ENCODE measurements around the gene LRP5. TPM values are rescaled to one million over a fixed set of nuclear protein-coding genes. Genes with fewer than 3 reads are reported as not detected.
"Not testable (repeated sequence)": the region's sequence is repeated elsewhere in the genome, so short reads cannot be mapped to it uniquely, and the experiment has no call there.

The LRP5 gene
- total and polyA plus RNA-seq, 2 donors = 10.1 to 22.1 TPM

- H3K4me1 ChIP-seq (ENCODE audit: control insufficient read depth in 2 of 2, insufficient read depth in 2 of 2, low read length in 2 of 2) = peaks cover 0 to 8% of the 10 kb centered on the region in 2 donors
- no peaks in the 10 kb centered on the region for H3K36me3 ChIP-seq (ENCODE audit: control insufficient read depth in 2 of 2, insufficient read depth in 2 of 2, low read length in 1 of 2)
- H3K27ac ChIP-seq (ENCODE audit: low read depth in 1 of 2, low read length in 1 of 2) = no peak overlapping the region
- DNase-seq (ENCODE audit: low read depth in 6 of 9, low spot score in 9 of 9) = no peak
- H3K9me3 ChIP-seq (ENCODE audit: control insufficient read depth in 2 of 2, insufficient read depth in 1 of 2, low read length in 1 of 2) = no peaks in the 10 kb centered on the region
- no peaks in the 10 kb centered on the region for H3K27me3 ChIP-seq (ENCODE audit: control insufficient read depth in 2 of 2, insufficient read depth in 1 of 2, low read length in 1 of 2)
- WGBS = 98% methylated on average over 6 of the region's 6 CpGs
- H3K4me3 ChIP-seq (ENCODE audit: low read length in 2 of 2) = no peak overlapping the region
Observed at GRCh38 chr11:68276861-68277260, 35.5 kb upstream of the LRP5 start.

- Histone ChIP-seq H3K27me3 (ENCODE audit: control insufficient read depth in 2 of 2, insufficient read depth in 1 of 2, low read length in 1 of 2) (peaks cover 0 to 6% of the 10 kb centered on the region in 2 donors), H3K9me3 (ENCODE audit: control insufficient read depth in 2 of 2, insufficient read depth in 1 of 2, low read length in 1 of 2) (no peaks in the 10 kb centered on the region), H3K4me1 (ENCODE audit: control insufficient read depth in 2 of 2, insufficient read depth in 2 of 2, low read length in 2 of 2) (peaks cover 9 to 13% of the 10 kb centered on the region in 2 donors), H3K4me3 (ENCODE audit: low read length in 2 of 2) (no peak overlapping the region), H3K27ac (ENCODE audit: low read depth in 1 of 2, low read length in 1 of 2) (no peak overlapping the region), H3K36me3 (ENCODE audit: control insufficient read depth in 2 of 2, insufficient read depth in 2 of 2, low read length in 1 of 2) (no peaks in the 10 kb centered on the region)
- DNase-seq (ENCODE audit: low read depth in 6 of 9, low spot score in 9 of 9) = no peak
- WGBS = 88% methylated on average over 5 of the region's 5 CpGs
Observed at GRCh38 chr11:68279676-68280075, 32.7 kb upstream of the LRP5 start.

- Histone ChIP-seq H3K27ac (ENCODE audit: low read depth in 1 of 2, low read length in 1 of 2) (peak overlapping the region in 1 of 2 donors; percentile 19), H3K9me3 (ENCODE audit: control insufficient read depth in 2 of 2, insufficient read depth in 1 of 2, low read length in 1 of 2) (no peaks in the 10 kb centered on the region), H3K27me3 (ENCODE audit: control insufficient read depth in 2 of 2, insufficient read depth in 1 of 2, low read length in 1 of 2) (peaks cover 0 to 6% of the 10 kb centered on the region in 2 donors), H3K4me1 (ENCODE audit: control insufficient read depth in 2 of 2, insufficient read depth in 2 of 2, low read length in 2 of 2) (peaks cover 9 to 13% of the 10 kb centered on the region in 2 donors), H3K4me3 (ENCODE audit: low read length in 2 of 2) (no peak overlapping the region), H3K36me3 (ENCODE audit: control insufficient read depth in 2 of 2, insufficient read depth in 2 of 2, low read length in 1 of 2) (no peaks in the 10 kb centered on the region)
- 19% methylated on average over 15 of the region's 15 CpGs for WGBS
- DNase-seq (ENCODE audit: low read depth in 6 of 9, low spot score in 9 of 9) = peak in 1 of 9 donors; percentile 49
Observed at GRCh38 chr11:68282141-68282860, 30.1 kb upstream of the LRP5 start.

- WGBS = 90% methylated on average over 14 of the region's 14 CpGs
- H3K4me3 ChIP-seq (ENCODE audit: low read length in 2 of 2) = no peak overlapping the region
- DNase-seq (ENCODE audit: low read depth in 6 of 9, low spot score in 9 of 9) = no peak
- no peaks in the 10 kb centered on the region for H3K9me3 ChIP-seq (ENCODE audit: control insufficient read depth in 2 of 2, insufficient read depth in 1 of 2, low read length in 1 of 2)
- H3K27ac ChIP-seq (ENCODE audit: low read depth in 1 of 2, low read length in 1 of 2) = no peak overlapping the region
- H3K27me3 ChIP-seq (ENCODE audit: control insufficient read depth in 2 of 2, insufficient read depth in 1 of 2, low read length in 1 of 2) = peaks cover 0 to 6% of the 10 kb centered on the region in 2 donors
- H3K36me3 ChIP-seq (ENCODE audit: control insufficient read depth in 2 of 2, insufficient read depth in 2 of 2, low read length in 1 of 2) = no peaks in the 10 kb centered on the region
- H3K4me1 ChIP-seq (ENCODE audit: control insufficient read depth in 2 of 2, insufficient read depth in 2 of 2, low read length in 2 of 2) = peaks cover 9 to 13% of the 10 kb centered on the region in 2 donors
Observed at GRCh38 chr11:68282861-68283230, 29.5 kb upstream of the LRP5 start.

- H3K4me3 ChIP-seq (ENCODE audit: low read length in 2 of 2); H3K9me3 ChIP-seq (ENCODE audit: control insufficient read depth in 2 of 2, insufficient read depth in 1 of 2, low read length in 1 of 2); H3K36me3 ChIP-seq (ENCODE audit: control insufficient read depth in 2 of 2, insufficient read depth in 2 of 2, low read length in 1 of 2); H3K27ac ChIP-seq (ENCODE audit: low read depth in 1 of 2, low read length in 1 of 2); DNase-seq (ENCODE audit: low read depth in 6 of 9, low spot score in 9 of 9); H3K27me3 ChIP-seq (ENCODE audit: control insufficient read depth in 2 of 2, insufficient read depth in 1 of 2, low read length in 1 of 2): not testable (repeated sequence)
- peaks cover 9 to 13% of the 10 kb centered on the region in 2 donors for H3K4me1 ChIP-seq (ENCODE audit: control insufficient read depth in 2 of 2, insufficient read depth in 2 of 2, low read length in 2 of 2)
- WGBS = 96% methylated on average over 3 of the region's 3 CpGs
Observed at GRCh38 chr11:68284588-68284987, 27.8 kb upstream of the LRP5 start.

- Histone ChIP-seq H3K27me3 (ENCODE audit: control insufficient read depth in 2 of 2, insufficient read depth in 1 of 2, low read length in 1 of 2) (peaks cover 0 to 6% of the 10 kb centered on the region in 2 donors), H3K4me3 (ENCODE audit: low read length in 2 of 2) (no peak overlapping the region)
Observed at GRCh38 chr11:68287419-68287818, 25.0 kb upstream of the LRP5 start.

GRCh38 chr11:68289456-68289855 is 22.9 kb upstream of the LRP5 start:
- Histone ChIP-seq H3K4me3 (ENCODE audit: low read length in 2 of 2) (no peak overlapping the region), H3K27me3 (ENCODE audit: control insufficient read depth in 2 of 2, insufficient read depth in 1 of 2, low read length in 1 of 2) (no peaks in the 10 kb centered on the region), H3K9me3 (ENCODE audit: control insufficient read depth in 2 of 2, insufficient read depth in 1 of 2, low read length in 1 of 2) (peaks cover 0 to 6% of the 10 kb centered on the region in 2 donors), H3K27ac (ENCODE audit: low read depth in 1 of 2, low read length in 1 of 2) (no peak overlapping the region), H3K36me3 (ENCODE audit: control insufficient read depth in 2 of 2, insufficient read depth in 2 of 2, low read length in 1 of 2) (no peaks in the 10 kb centered on the region), H3K4me1 (ENCODE audit: control insufficient read depth in 2 of 2, insufficient read depth in 2 of 2, low read length in 2 of 2) (no peaks in the 10 kb centered on the region)
- WGBS = 99% methylated on average over 2 of the region's 2 CpGs
- DNase-seq (ENCODE audit: low read depth in 6 of 9, low spot score in 9 of 9) = no peak

More at GRCh38 chr11:68287419-68287818, 25.0 kb upstream of the LRP5 start:
- Histone ChIP-seq H3K36me3 (ENCODE audit: control insufficient read depth in 2 of 2, insufficient read depth in 2 of 2, low read length in 1 of 2) (no peaks in the 10 kb centered on the region), H3K4me1 (ENCODE audit: control insufficient read depth in 2 of 2, insufficient read depth in 2 of 2, low read length in 2 of 2) (peaks cover 5 to 8% of the 10 kb centered on the region in 2 donors), H3K9me3 (ENCODE audit: control insufficient read depth in 2 of 2, insufficient read depth in 1 of 2, low read length in 1 of 2) (peaks cover 0 to 6% of the 10 kb centered on the region in 2 donors), H3K27ac (ENCODE audit: low read depth in 1 of 2, low read length in 1 of 2) (no peak overlapping the region)
- 90% methylated on average over 8 of the region's 8 CpGs for WGBS
- DNase-seq (ENCODE audit: low read depth in 6 of 9, low spot score in 9 of 9) = no peak

GRCh38 chr11:68293708-68294107 is 18.7 kb upstream of the LRP5 start:
- 74% methylated on average over 2 of the region's 2 CpGs for WGBS
- no peak overlapping the region for H3K4me3 ChIP-seq (ENCODE audit: low read length in 2 of 2)
- H3K36me3 ChIP-seq (ENCODE audit: control insufficient read depth in 2 of 2, insufficient read depth in 2 of 2, low read length in 1 of 2) = no peaks in the 10 kb centered on the region
- H3K9me3 ChIP-seq (ENCODE audit: control insufficient read depth in 2 of 2, insufficient read depth in 1 of 2, low read length in 1 of 2) = peaks cover 0 to 10% of the 10 kb centered on the region in 2 donors
- H3K4me1 ChIP-seq (ENCODE audit: control insufficient read depth in 2 of 2, insufficient read depth in 2 of 2, low read length in 2 of 2) = no peaks in the 10 kb centered on the region
- H3K27ac ChIP-seq (ENCODE audit: low read depth in 1 of 2, low read length in 1 of 2) = no peak overlapping the region
- peaks cover 2 to 11% of the 10 kb centered on the region in 2 donors for H3K27me3 ChIP-seq (ENCODE audit: control insufficient read depth in 2 of 2, insufficient read depth in 1 of 2, low read length in 1 of 2)
- no peak for DNase-seq (ENCODE audit: low read depth in 6 of 9, low spot score in 9 of 9)

- Histone ChIP-seq H3K9me3 (ENCODE audit: control insufficient read depth in 2 of 2, insufficient read depth in 1 of 2, low read length in 1 of 2) (peaks cover 0 to 3% of the 10 kb centered on the region in 2 donors), H3K36me3 (ENCODE audit: control insufficient read depth in 2 of 2, insufficient read depth in 2 of 2, low read length in 1 of 2) (no peaks in the 10 kb centered on the region), H3K4me3 (ENCODE audit: low read length in 2 of 2) (no peak overlapping the region), H3K27ac (ENCODE audit: low read depth in 1 of 2, low read length in 1 of 2) (no peak overlapping the region), H3K4me1 (ENCODE audit: control insufficient read depth in 2 of 2, insufficient read depth in 2 of 2, low read length in 2 of 2) (no peaks in the 10 kb centered on the region), H3K27me3 (ENCODE audit: control insufficient read depth in 2 of 2, insufficient read depth in 1 of 2, low read length in 1 of 2) (peaks cover 2 to 15% of the 10 kb centered on the region in 2 donors)
- WGBS = 95% methylated on average over 1 of the region's 1 CpG
- DNase-seq (ENCODE audit: low read depth in 6 of 9, low spot score in 9 of 9) = no peak
Observed at GRCh38 chr11:68295271-68295670, 17.1 kb upstream of the LRP5 start.
